DOHH2 (cell line): Measurements from ENCODE around the gene ARFGEF3.

Source experiments
- EZH2phosphoT487 ChIP-seq: fragments of 200-600 bp; sonication (generic); IDR thresholded peaks from 2 replicates; pipeline ENCODE4 v1.6.1; 2017; ENCODE audit warnings: borderline replicate concordance, mild to moderate bottlenecking, antibody characterized with exemption, low read length, moderate library complexity, mixed read lengths
- TF ChIP-seq, protein P1 (sequence below): fragments of 200-600 bp; sonication (generic); IDR thresholded peaks from one replicate; pipeline ENCODE4 v1.5.1; 2014; ENCODE audit warnings: antibody characterized with exemption, mild to moderate bottlenecking, low read depth, low read length; ENCODE audit not compliant: poor library complexity, severe bottlenecking

DNA sequence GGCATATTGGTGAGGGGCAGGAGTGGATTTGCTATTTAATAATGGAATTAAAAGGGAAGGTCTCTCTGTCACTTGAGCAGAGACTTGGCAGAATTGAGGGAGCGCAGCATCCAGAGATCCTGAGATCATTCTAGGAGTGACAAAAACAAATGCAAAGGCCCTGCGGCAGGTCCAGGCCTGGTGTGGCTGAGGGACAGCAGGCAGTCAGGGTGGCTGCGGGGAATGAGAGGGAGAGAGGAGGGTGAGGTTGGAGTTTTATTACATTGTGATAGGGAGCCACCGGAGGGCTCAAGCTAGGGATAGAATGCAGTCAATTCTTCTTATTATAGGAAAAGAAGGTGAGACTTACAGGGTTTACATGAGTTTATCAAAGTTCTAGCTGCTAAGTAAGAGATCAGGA, 116.1 kb downstream of the ARFGEF3 start:
- TF ChIP-seq, protein P1, sequence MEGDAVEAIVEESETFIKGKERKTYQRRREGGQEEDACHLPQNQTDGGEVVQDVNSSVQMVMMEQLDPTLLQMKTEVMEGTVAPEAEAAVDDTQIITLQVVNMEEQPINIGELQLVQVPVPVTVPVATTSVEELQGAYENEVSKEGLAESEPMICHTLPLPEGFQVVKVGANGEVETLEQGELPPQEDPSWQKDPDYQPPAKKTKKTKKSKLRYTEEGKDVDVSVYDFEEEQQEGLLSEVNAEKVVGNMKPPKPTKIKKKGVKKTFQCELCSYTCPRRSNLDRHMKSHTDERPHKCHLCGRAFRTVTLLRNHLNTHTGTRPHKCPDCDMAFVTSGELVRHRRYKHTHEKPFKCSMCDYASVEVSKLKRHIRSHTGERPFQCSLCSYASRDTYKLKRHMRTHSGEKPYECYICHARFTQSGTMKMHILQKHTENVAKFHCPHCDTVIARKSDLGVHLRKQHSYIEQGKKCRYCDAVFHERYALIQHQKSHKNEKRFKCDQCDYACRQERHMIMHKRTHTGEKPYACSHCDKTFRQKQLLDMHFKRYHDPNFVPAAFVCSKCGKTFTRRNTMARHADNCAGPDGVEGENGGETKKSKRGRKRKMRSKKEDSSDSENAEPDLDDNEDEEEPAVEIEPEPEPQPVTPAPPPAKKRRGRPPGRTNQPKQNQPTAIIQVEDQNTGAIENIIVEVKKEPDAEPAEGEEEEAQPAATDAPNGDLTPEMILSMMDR: no peak
- no peak for TF ChIP-seq EZH2phosphoT487
